PFSK-1 (cell line): Measurements from ENCODE around the gene PBOV1.

ENCODE experiments used
- POLR2AphosphoS5 ChIP-seq: IDR thresholded peaks from 2 replicates; pipeline ENCODE4 v1.6.1; 2012; ENCODE audit warnings: low read depth, mild to moderate bottlenecking, control low read depth, low read length, moderate library complexity
- TAF1 ChIP-seq: IDR thresholded peaks from 2 replicates; pipeline ENCODE4 v1.6.1; 2012; ENCODE audit warnings: low read length, control low read depth, borderline replicate concordance; ENCODE audit not compliant: insufficient read depth
- TF ChIP-seq, protein P1 (sequence below), 2 experiments: IDR thresholded peaks; 2 replicates each; pipeline versions ENCODE4 v1.6.1 to v1.8.0; 2011 to 2012; ENCODE audit warnings: low read depth in 2 of 2, low read length in 2 of 2, control low read depth in 1 of 2, inconsistent platforms in 1 of 2, mild to moderate bottlenecking in 1 of 2, moderate library complexity in 1 of 2; ENCODE audit not compliant: insufficient read depth in 1 of 2

DNA sequence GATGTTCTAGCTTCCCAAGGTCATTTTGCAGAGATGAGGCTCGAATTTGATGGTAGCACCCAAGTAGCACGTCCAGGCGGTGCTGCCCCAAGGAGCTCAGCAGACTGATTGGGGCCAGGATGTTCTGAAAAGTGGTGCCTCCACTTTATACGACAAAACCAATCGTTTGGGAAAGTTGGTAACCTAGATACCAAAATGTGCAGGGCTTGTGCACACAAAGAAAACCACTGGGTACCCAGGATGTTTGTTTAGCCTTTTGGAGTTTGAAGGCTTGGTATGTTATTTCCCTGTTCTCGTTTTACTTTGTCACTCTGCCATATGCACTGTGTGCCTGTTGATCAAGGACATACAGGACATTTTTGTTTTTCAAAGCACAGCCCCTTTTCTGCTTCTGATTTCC lies 40.7 kb upstream of the PBOV1 start:
- TF ChIP-seq POLR2AphosphoS5 (no peak), TAF1 (no peak)
- TF ChIP-seq, protein P1, sequence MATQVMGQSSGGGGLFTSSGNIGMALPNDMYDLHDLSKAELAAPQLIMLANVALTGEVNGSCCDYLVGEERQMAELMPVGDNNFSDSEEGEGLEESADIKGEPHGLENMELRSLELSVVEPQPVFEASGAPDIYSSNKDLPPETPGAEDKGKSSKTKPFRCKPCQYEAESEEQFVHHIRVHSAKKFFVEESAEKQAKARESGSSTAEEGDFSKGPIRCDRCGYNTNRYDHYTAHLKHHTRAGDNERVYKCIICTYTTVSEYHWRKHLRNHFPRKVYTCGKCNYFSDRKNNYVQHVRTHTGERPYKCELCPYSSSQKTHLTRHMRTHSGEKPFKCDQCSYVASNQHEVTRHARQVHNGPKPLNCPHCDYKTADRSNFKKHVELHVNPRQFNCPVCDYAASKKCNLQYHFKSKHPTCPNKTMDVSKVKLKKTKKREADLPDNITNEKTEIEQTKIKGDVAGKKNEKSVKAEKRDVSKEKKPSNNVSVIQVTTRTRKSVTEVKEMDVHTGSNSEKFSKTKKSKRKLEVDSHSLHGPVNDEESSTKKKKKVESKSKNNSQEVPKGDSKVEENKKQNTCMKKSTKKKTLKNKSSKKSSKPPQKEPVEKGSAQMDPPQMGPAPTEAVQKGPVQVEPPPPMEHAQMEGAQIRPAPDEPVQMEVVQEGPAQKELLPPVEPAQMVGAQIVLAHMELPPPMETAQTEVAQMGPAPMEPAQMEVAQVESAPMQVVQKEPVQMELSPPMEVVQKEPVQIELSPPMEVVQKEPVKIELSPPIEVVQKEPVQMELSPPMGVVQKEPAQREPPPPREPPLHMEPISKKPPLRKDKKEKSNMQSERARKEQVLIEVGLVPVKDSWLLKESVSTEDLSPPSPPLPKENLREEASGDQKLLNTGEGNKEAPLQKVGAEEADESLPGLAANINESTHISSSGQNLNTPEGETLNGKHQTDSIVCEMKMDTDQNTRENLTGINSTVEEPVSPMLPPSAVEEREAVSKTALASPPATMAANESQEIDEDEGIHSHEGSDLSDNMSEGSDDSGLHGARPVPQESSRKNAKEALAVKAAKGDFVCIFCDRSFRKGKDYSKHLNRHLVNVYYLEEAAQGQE (IDR thresholded peaks at IDR 0.05; ENCODE audit: insufficient read depth in 1 of 2, low read depth in 2 of 2, low read length in 2 of 2): no peak
